ENCODE measurements around the gene FAM124B. TPM values are rescaled to one million over a fixed set of nuclear protein-coding genes. Genes with fewer than 3 reads are reported as not detected.

The FAM124B gene
- total and polyA plus RNA-seq, 2 donors (not counting 1 experiment from before 2014, with no cell fraction given) = 0.13 to 0.34 TPM

GRCh38 chr2:224365331-224365730 lies 36.6 kb downstream of the FAM124B start:
- Histone ChIP-seq H3K4me2 (replicated peaks; ENCODE audit: low read depth, low read length, poor library complexity, severe bottlenecking) (no peak overlapping the region), H3K27me3 (replicated peaks in 1 of 4; ENCODE audit: control extremely low read depth in 1 of 4, control insufficient read depth in 3 of 4, insufficient read depth in 4 of 4, low read length in 3 of 4) (no peaks in the 10 kb centered on the region), H2AFZ (ENCODE audit: insufficient read depth, low read depth, low read length, poor library complexity, severe bottlenecking) (no peak overlapping the region), H3K9ac (ENCODE audit: low read length) (no peak overlapping the region), H3K4me3 (ENCODE audit: control extremely low read depth in 1 of 5, extremely low read depth in 1 of 5, insufficient read depth in 1 of 5, low read depth in 2 of 5, low read length in 4 of 5) (no peak overlapping the region), H3K4me1 (ENCODE audit: control insufficient read depth in 2 of 2, insufficient read depth in 2 of 2, low read length in 2 of 2) (no peaks in the 10 kb centered on the region), H3K79me2 (ENCODE audit: control insufficient read depth, insufficient read depth, low read length) (no peaks in the 10 kb centered on the region), H4K20me1 (ENCODE audit: control insufficient read depth, insufficient read depth, low read length, poor library complexity, severe bottlenecking) (no peaks in the 10 kb centered on the region), H3K27ac (ENCODE audit: low read length in 2 of 2) (no peak overlapping the region), H3K36me3 (replicated peaks in 1 of 2; ENCODE audit: control extremely low read depth in 1 of 2, control insufficient read depth in 1 of 2, extremely low read depth in 1 of 2, insufficient read depth in 2 of 2, low read length in 1 of 2) (no peaks in the 10 kb centered on the region), H3K9me3 (ENCODE audit: control extremely low read depth in 1 of 3, control insufficient read depth in 2 of 3, insufficient read depth in 1 of 3, low read length in 2 of 3) (no peaks in the 10 kb centered on the region)
- DNase-seq = no peak
- ATAC-seq (ENCODE audit: low read depth) = no peak
- Mint-ChIP-seq H3K4me3 (no peak overlapping the region), H3K27ac (no peak overlapping the region), H3K4me1 (no peaks in the 10 kb centered on the region), H3K27me3 (peaks cover 4% of the 10 kb centered on the region), H3K9me3 (ENCODE audit: insufficient read depth) (no peaks in the 10 kb centered on the region)
- TF ChIP-seq EZH2 (IDR thresholded peaks at IDR 0.05; ENCODE audit: borderline replicate concordance, insufficient read depth, low read depth, low read length, poor library complexity, severe bottlenecking) = no peak
- TF ChIP-seq CTCF (IDR thresholded peaks at IDR 0.05) = no peak
- intact Hi-C loops (cut with micrococcal nuclease) = no loop called here
- ChIA-PET POLR2A (no interaction called here), CTCF (interaction anchor here (3.1 kb wide), 1 partner anchor 285 kb away, joined by 11 read pairs; no protein-coding TSS in a partner anchor)
- 98% methylated on average over 9 of the region's 9 CpGs for WGBS (ENCODE audit: insufficient coverage)

GRCh38 chr2:224363281-224363680 lies 38.6 kb downstream of the FAM124B start:
- Histone ChIP-seq H3K4me1 (ENCODE audit: control insufficient read depth in 2 of 2, insufficient read depth in 2 of 2, low read length in 2 of 2) (no peaks in the 10 kb centered on the region), H3K36me3 (replicated peaks in 1 of 2; ENCODE audit: control extremely low read depth in 1 of 2, control insufficient read depth in 1 of 2, extremely low read depth in 1 of 2, insufficient read depth in 2 of 2, low read length in 1 of 2) (no peaks in the 10 kb centered on the region), H3K4me2 (replicated peaks; ENCODE audit: low read depth, low read length, poor library complexity, severe bottlenecking) (no peak overlapping the region), H2AFZ (ENCODE audit: insufficient read depth, low read depth, low read length, poor library complexity, severe bottlenecking) (no peak overlapping the region), H3K4me3 (ENCODE audit: control extremely low read depth in 1 of 5, extremely low read depth in 1 of 5, insufficient read depth in 1 of 5, low read depth in 2 of 5, low read length in 4 of 5) (no peak overlapping the region), H4K20me1 (ENCODE audit: control insufficient read depth, insufficient read depth, low read length, poor library complexity, severe bottlenecking) (no peaks in the 10 kb centered on the region), H3K9me3 (ENCODE audit: control extremely low read depth in 1 of 3, control insufficient read depth in 2 of 3, insufficient read depth in 1 of 3, low read length in 2 of 3) (no peaks in the 10 kb centered on the region), H3K79me2 (ENCODE audit: control insufficient read depth, insufficient read depth, low read length) (no peaks in the 10 kb centered on the region), H3K9ac (ENCODE audit: low read length) (no peak overlapping the region), H3K27ac (ENCODE audit: low read length in 2 of 2) (no peak overlapping the region), H3K27me3 (replicated peaks in 1 of 4; ENCODE audit: control extremely low read depth in 1 of 4, control insufficient read depth in 3 of 4, insufficient read depth in 4 of 4, low read length in 3 of 4) (no peaks in the 10 kb centered on the region)
- no peaks in the 10 kb centered on the region for H3K4me1 Mint-ChIP-seq
- H3K27me3 Mint-ChIP-seq = peaks cover 4% of the 10 kb centered on the region
- no peak overlapping the region for H3K4me3 Mint-ChIP-seq
- no peak overlapping the region for H3K27ac Mint-ChIP-seq
- CTCF ChIA-PET = interaction anchor here (6.3 kb wide), 1 partner anchor 286 kb away, joined by 101 read pairs; no protein-coding TSS in a partner anchor
- TF ChIP-seq EZH2 (IDR thresholded peaks at IDR 0.05; ENCODE audit: borderline replicate concordance, insufficient read depth, low read depth, low read length, poor library complexity, severe bottlenecking) = no peak
- TF ChIP-seq CTCF (IDR thresholded peaks at IDR 0.05) = no peak
- no peak for DNase-seq
- no peaks in the 10 kb centered on the region for H3K9me3 Mint-ChIP-seq (ENCODE audit: insufficient read depth)
- no peak for ATAC-seq (ENCODE audit: low read depth)
- 100% methylated on average over 2 of the region's 3 CpGs for WGBS (ENCODE audit: insufficient coverage)
- intact Hi-C loops (cut with micrococcal nuclease) = no loop called here
- POLR2A ChIA-PET = no interaction called here

All from B cell (primary cell).